ENCODE measurements around the gene FBLN1.

FBLN1 gene

DNA sequence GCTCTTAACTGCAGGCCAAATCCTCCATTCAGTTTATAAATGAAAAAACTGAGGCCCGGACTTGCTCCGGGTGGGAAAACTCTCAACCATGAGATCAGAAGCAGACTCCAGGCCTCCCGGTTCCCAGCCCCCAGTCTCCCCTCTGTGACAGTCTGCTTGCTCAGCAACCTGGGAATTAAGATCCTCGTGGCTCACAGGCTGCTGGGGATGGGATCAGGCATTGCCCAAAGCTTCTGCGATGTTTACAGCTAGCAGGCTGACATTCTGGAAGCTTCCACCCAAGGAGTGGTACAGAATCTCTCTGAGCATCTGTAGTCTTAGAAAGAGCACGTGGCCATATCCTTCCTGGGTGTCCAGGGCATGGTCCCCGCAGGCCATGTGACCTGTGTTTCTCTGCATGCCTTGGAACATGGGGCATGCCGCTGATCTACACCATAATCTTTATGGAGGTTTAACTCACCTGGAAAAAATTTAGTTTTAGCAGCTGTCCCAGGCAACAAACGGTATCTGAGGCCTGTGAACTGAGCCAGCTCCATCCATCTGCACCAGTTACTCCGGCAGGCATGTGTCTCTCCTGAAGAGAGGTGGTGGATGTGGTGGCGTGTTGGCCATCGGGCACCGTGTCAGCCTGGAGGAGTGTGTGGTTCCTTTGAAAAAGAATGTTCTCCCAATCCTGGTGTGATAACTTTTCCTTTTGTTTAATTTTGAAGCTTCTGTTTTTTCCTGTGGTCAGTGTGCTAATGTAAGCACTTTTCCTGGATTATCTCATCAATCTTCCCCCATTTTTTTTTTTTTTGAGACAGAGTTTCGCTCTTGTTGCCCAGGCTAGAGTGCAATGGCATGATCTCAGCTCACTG lies 7.9 kb downstream of the FBLN1 start:
- DNase-seq (ENCODE audit: insufficient read length, low spot score): no peak
- no peak for FAIRE-seq
- TF ChIP-seq SPI1 (IDR thresholded peaks at IDR 0.05; ENCODE audit: low read depth, low read length): no peak
- TF ChIP-seq POLR2AphosphoS5 (IDR thresholded peaks at IDR 0.05; ENCODE audit: low read depth, low read length): no peak
- TF ChIP-seq POU2F2 (IDR thresholded peaks at IDR 0.05; ENCODE audit: low read depth, low read length): no peak
- no peak for TF ChIP-seq POLR2A (IDR thresholded peaks at IDR 0.05; ENCODE audit: low read depth, low read length)
- TF ChIP-seq PAX5 (IDR thresholded peaks at IDR 0.05; ENCODE audit: insufficient read depth, low read length, severe bottlenecking): no peak
- TF ChIP-seq TAF1 (IDR thresholded peaks at IDR 0.05; ENCODE audit: low read depth, low read length): no peak

DNA sequence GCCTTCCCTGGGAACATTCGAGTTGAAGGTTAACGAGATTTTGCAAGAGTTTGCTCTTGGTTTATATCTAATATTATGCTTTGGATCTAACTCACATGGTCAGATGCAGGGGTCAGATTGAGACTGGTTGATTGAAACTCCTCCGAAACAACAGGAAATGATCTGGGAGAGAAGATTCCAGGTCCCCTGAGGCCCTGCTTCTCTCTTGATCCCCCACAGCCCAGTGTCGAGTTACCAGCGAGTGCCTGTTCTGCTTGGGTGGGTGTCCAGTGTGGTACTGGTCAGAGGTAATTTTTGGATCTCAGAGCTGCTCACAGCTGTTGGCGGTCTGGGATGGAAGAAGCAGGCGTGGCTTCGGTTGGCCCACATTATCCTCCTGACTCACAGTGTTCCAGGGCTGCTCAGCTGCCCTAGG lies 9.2 kb downstream of the FBLN1 start:
- FAIRE-seq (no peak), DNase-seq (ENCODE audit: insufficient read length, low spot score) (no peak)
- TF ChIP-seq POLR2A (IDR thresholded peaks at IDR 0.05; ENCODE audit: low read depth, low read length) (no peak), SPI1 (IDR thresholded peaks at IDR 0.05; ENCODE audit: low read depth, low read length) (no peak), POLR2AphosphoS5 (IDR thresholded peaks at IDR 0.05; ENCODE audit: low read depth, low read length) (no peak), TAF1 (IDR thresholded peaks at IDR 0.05; ENCODE audit: low read depth, low read length) (no peak), PAX5 (IDR thresholded peaks at IDR 0.05; ENCODE audit: insufficient read depth, low read length, severe bottlenecking) (no peak), POU2F2 (IDR thresholded peaks at IDR 0.05; ENCODE audit: low read depth, low read length) (no peak)

DNA sequence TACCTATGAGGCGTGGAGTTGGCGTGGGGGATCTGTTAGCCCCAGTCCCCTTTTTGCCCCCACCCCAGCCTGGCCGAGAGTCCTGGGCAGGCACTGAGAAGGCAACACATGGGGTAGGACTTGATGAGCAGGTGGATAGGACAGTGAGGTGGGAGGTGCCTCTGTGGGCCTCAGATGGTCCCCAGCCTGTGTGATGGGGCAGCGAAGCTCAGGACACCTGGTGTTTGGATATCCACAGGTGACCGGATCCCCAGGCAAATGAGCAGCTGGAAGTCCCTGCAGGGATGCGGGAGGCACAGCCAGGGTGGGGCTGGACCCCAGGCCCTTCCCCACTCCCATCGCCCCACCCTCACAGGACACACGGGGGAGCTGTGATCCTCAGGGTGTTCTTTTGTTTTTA lies 9.7 kb downstream of the FBLN1 start:
- TF ChIP-seq PAX5 (IDR thresholded peaks at IDR 0.05; ENCODE audit: insufficient read depth, low read length, severe bottlenecking) (no peak), POU2F2 (IDR thresholded peaks at IDR 0.05; ENCODE audit: low read depth, low read length) (no peak), POLR2AphosphoS5 (IDR thresholded peaks at IDR 0.05; ENCODE audit: low read depth, low read length) (no peak), POLR2A (IDR thresholded peaks at IDR 0.05; ENCODE audit: low read depth, low read length) (no peak), TAF1 (IDR thresholded peaks at IDR 0.05; ENCODE audit: low read depth, low read length) (no peak), SPI1 (IDR thresholded peaks at IDR 0.05; ENCODE audit: low read depth, low read length) (no peak)
- no peak for DNase-seq (ENCODE audit: insufficient read length, low spot score)
- FAIRE-seq: no peak

DNA sequence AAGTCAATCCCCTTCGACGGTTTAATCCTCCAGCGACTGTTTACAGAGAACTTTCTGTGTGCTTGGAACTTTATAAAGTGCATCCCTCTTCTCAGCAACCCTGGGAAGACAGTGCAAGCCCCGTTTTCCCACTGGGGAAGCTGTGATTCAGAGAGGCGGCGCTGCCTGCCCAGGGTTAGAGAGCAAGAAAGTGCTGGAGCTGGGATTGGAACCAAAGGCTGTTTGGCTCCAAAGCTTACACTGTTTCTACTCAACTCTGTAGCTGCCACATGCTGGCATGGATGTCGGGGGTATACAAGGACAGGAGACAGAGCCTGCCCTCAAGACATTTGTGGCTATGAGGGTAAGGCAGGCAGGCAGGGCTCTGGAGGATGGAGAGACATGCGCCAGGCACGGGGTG lies 13.0 kb downstream of the FBLN1 start:
- FAIRE-seq: no peak
- no peak for DNase-seq (ENCODE audit: insufficient read length, low spot score)
- no peak for TF ChIP-seq PAX5 (IDR thresholded peaks at IDR 0.05; ENCODE audit: insufficient read depth, low read length, severe bottlenecking)
- no peak for TF ChIP-seq POLR2A (IDR thresholded peaks at IDR 0.05; ENCODE audit: low read depth, low read length)
- TF ChIP-seq TAF1 (IDR thresholded peaks at IDR 0.05; ENCODE audit: low read depth, low read length): no peak
- no peak for TF ChIP-seq POLR2AphosphoS5 (IDR thresholded peaks at IDR 0.05; ENCODE audit: low read depth, low read length)
- TF ChIP-seq POU2F2 (IDR thresholded peaks at IDR 0.05; ENCODE audit: low read depth, low read length): no peak
- no peak for TF ChIP-seq SPI1 (IDR thresholded peaks at IDR 0.05; ENCODE audit: low read depth, low read length)

GRCh38 chr22:45516163-45516562 lies 13.5 kb downstream of the FBLN1 start:
- TF ChIP-seq SPI1 (IDR thresholded peaks at IDR 0.05; ENCODE audit: low read depth, low read length): no peak
- FAIRE-seq (no peak), DNase-seq (ENCODE audit: insufficient read length, low spot score) (no peak)

GRCh38 chr22:45516923-45517675 lies 14.4 kb downstream of the FBLN1 start:
- TF ChIP-seq POLR2AphosphoS5 (IDR thresholded peaks at IDR 0.05; ENCODE audit: low read depth, low read length) (no peak), TAF1 (IDR thresholded peaks at IDR 0.05; ENCODE audit: low read depth, low read length) (no peak), PAX5 (IDR thresholded peaks at IDR 0.05; ENCODE audit: insufficient read depth, low read length, severe bottlenecking) (no peak), POLR2A (IDR thresholded peaks at IDR 0.05; ENCODE audit: low read depth, low read length) (no peak), POU2F2 (IDR thresholded peaks at IDR 0.05; ENCODE audit: low read depth, low read length) (no peak), SPI1 (IDR thresholded peaks at IDR 0.05; ENCODE audit: low read depth, low read length) (no peak)
- DNase-seq (ENCODE audit: insufficient read length, low spot score) (no peak), FAIRE-seq (no peak)

- TF ChIP-seq POLR2A (IDR thresholded peaks at IDR 0.05; ENCODE audit: low read depth, low read length) (no peak), SPI1 (IDR thresholded peaks at IDR 0.05; ENCODE audit: low read depth, low read length) (no peak), TAF1 (IDR thresholded peaks at IDR 0.05; ENCODE audit: low read depth, low read length) (no peak), PAX5 (IDR thresholded peaks at IDR 0.05; ENCODE audit: insufficient read depth, low read length, severe bottlenecking) (no peak)
- FAIRE-seq: no peak
- no peak for DNase-seq (ENCODE audit: insufficient read length, low spot score)
These were observed 15.5 kb downstream of the FBLN1 start for GRCh38 chr22:45518136-45518535.

DNA sequence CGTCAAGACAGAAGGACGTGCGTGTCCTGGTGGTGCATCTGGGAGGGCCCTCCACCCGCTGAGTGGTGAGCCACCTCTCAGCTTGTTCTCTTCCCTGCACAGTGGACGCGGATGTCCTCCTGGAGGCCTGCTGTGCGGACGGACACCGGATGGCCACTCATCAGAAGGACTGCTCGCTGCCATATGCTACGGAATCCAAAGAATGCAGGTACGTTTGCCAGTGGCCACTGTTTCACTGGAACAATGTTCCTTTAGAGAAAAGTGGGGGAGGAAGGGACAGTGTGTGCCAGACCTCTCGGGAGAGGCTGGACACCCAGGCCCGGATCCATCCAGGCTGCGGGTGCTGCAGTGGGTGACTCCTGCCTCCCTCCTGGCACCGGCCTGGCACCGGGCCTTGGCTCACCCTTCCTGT lies 15.9 kb downstream of the FBLN1 start:
- no peak for FAIRE-seq
- TF ChIP-seq SPI1 (IDR thresholded peaks at IDR 0.05; ENCODE audit: low read depth, low read length) (no peak), POU2F2 (IDR thresholded peaks at IDR 0.05; ENCODE audit: low read depth, low read length) (no peak), TAF1 (IDR thresholded peaks at IDR 0.05; ENCODE audit: low read depth, low read length) (no peak), POLR2AphosphoS5 (IDR thresholded peaks at IDR 0.05; ENCODE audit: low read depth, low read length) (no peak)
- DNase-seq (ENCODE audit: insufficient read length, low spot score): no peak

GRCh38 chr22:45521178-45521577 lies 18.5 kb downstream of the FBLN1 start:
- TF ChIP-seq TAF1 (IDR thresholded peaks at IDR 0.05; ENCODE audit: low read depth, low read length) (no peak), SPI1 (IDR thresholded peaks at IDR 0.05; ENCODE audit: low read depth, low read length) (no peak), PAX5 (IDR thresholded peaks at IDR 0.05; ENCODE audit: insufficient read depth, low read length, severe bottlenecking) (no peak), POU2F2 (IDR thresholded peaks at IDR 0.05; ENCODE audit: low read depth, low read length) (no peak), POLR2A (IDR thresholded peaks at IDR 0.05; ENCODE audit: low read depth, low read length) (no peak), POLR2AphosphoS5 (IDR thresholded peaks at IDR 0.05; ENCODE audit: low read depth, low read length) (no peak)
- DNase-seq (ENCODE audit: insufficient read length, low spot score) (no peak), FAIRE-seq (no peak)

Measured in GM12891 (cell line).